HG03103 (cell line): ENCODE results near the gene SELPLG.
"Not testable (repeated sequence)": the region's sequence is repeated elsewhere in the genome, so short reads cannot be mapped to it uniquely, and the experiment has no call there.

Experiments used
- ATAC-seq: cut with Tn5 transposase; IDR thresholded peaks from one replicate; pipeline ENCODE4 v1.9.1; 2021; ENCODE audit warnings: low read depth; ENCODE audit not compliant: unreplicated experiment

SELPLG gene

GRCh38 chr12:108622921-108623514 is 10.7 kb downstream of the SELPLG start:
- no peak for ATAC-seq

- no peak for ATAC-seq
Measured at GRCh38 chr12:108622421-108622820, 11.3 kb downstream of the SELPLG start.

- ATAC-seq = no peak
Measured at GRCh38 chr12:108621161-108621560, 12.5 kb downstream of the SELPLG start.

- no peak for ATAC-seq
Measured at GRCh38 chr12:108620236-108620879, 13.3 kb downstream of the SELPLG start.

GRCh38 chr12:108619369-108620160 is 14.1 kb downstream of the SELPLG start:
- no peak for ATAC-seq

- not testable (repeated sequence) for ATAC-seq
Measured at GRCh38 chr12:108618953-108619274, 14.8 kb downstream of the SELPLG start.

- ATAC-seq = no peak
Measured at GRCh38 chr12:108618079-108618952, 15.4 kb downstream of the SELPLG start.

GRCh38 chr12:108616941-108617858 is 16.5 kb downstream of the SELPLG start:
- ATAC-seq = peak; percentile 54

- ATAC-seq = no peak
Measured at GRCh38 chr12:108616359-108616758, 17.3 kb downstream of the SELPLG start.

GRCh38 chr12:108615918-108616317 is 17.8 kb downstream of the SELPLG start:
- no peak for ATAC-seq

GRCh38 chr12:108614639-108615038 is 19.1 kb downstream of the SELPLG start:
- no peak for ATAC-seq

- ATAC-seq = no peak
Measured at GRCh38 chr12:108614041-108614440, 19.7 kb downstream of the SELPLG start.

- ATAC-seq = no peak
Measured at GRCh38 chr12:108613548-108613947, 20.1 kb downstream of the SELPLG start.

- ATAC-seq = no peak
Measured at GRCh38 chr12:108612788-108613282, 20.9 kb downstream of the SELPLG start.

GRCh38 chr12:108611884-108612415 is 21.7 kb downstream of the SELPLG start:
- ATAC-seq = no peak

GRCh38 chr12:108610856-108611605 is 22.7 kb downstream of the SELPLG start:
- no peak for ATAC-seq

GRCh38 chr12:108610336-108610815 is 23.3 kb downstream of the SELPLG start:
- ATAC-seq = no peak

GRCh38 chr12:108609537-108610335 is 24.0 kb downstream of the SELPLG start:
- ATAC-seq = no peak
